Large intestine (tissue), 3 donors: Measurements from ENCODE around the gene BANP. TPM values are rescaled to one million over a fixed set of nuclear protein-coding genes. Genes with fewer than 3 reads are reported as not detected.
"Not testable (repeated sequence)": the region's sequence is repeated elsewhere in the genome, so short reads cannot be mapped to it uniquely, and the experiment has no call there.

ENCODE experiments used
- DNase-seq, 2 donors: peaks; one replicate each; pipeline versions ENCODE4 v3.0.0 to v3.0.0-alpha.2; 2013
- H3K27ac ChIP-seq: one replicate; pipeline ENCODE4 v1.5.1; 2013; ENCODE audit warnings: low read length
- H3K27me3 ChIP-seq: 2 replicates; pipeline ENCODE4 v1.6.1; 2013; ENCODE audit warnings: low read length; ENCODE audit not compliant: control insufficient read depth, insufficient read depth
- H3K36me3 ChIP-seq: 2 replicates; pipeline ENCODE4 v1.6.1; 2013; ENCODE audit warnings: low read length; ENCODE audit not compliant: control insufficient read depth, insufficient read depth
- H3K4me1 ChIP-seq: one replicate; pipeline ENCODE4 v1.6.1; 2013; ENCODE audit warnings: low read length; ENCODE audit not compliant: control insufficient read depth, insufficient read depth
- H3K4me3 ChIP-seq: one replicate; pipeline ENCODE4 v1.5.1; 2013; ENCODE audit warnings: low read length
- H3K9me3 ChIP-seq: one replicate; pipeline ENCODE4 v1.6.1; 2013; ENCODE audit warnings: mild to moderate bottlenecking, low read depth, low read length, moderate library complexity; ENCODE audit not compliant: control insufficient read depth
- WGBS: methylation state at CpG from one replicate; pipeline ENCODE4 v1.1.5; 2013; ENCODE audit warnings: low lambda C conversion rate; ENCODE audit not compliant: insufficient coverage; 5-methylcytosine and 5-hydroxymethylcytosine counted together
- polyA plus RNA-seq: library from polyadenylated mRNA; unstranded; fragments of 120-200 nt; gene quantifications from one replicate; pipeline ENCODE4 v1.2.1, GENCODE V29; 2013

The BANP gene
- polyA plus RNA-seq, 1 donor, result 16.2 TPM

- Histone ChIP-seq H3K4me1 (no peaks in the 10 kb centered on the region), H3K27me3 (no peaks in the 10 kb centered on the region), H3K4me3 (no peak overlapping the region), H3K36me3 (peaks cover 4% of the 10 kb centered on the region), H3K27ac (no peak overlapping the region), H3K9me3 (no peaks in the 10 kb centered on the region)
- DNase-seq, result no peak
- WGBS, result no CpG with 5 or more reads among the region's 8 CpGs
These were observed 46.0 kb downstream of the BANP start for GRCh38 chr16:87996962-87997880.

- 97% methylated on average over 5 of the region's 32 CpGs for WGBS
- H3K4me1 ChIP-seq, DNase-seq: not testable (repeated sequence)
These were observed 47.1 kb downstream of the BANP start for GRCh38 chr16:87998184-87998793.

GRCh38 chr16:87998992-87999391 is 47.8 kb downstream of the BANP start:
- not testable (repeated sequence) for H3K36me3 ChIP-seq, DNase-seq, H3K4me3 ChIP-seq, H3K9me3 ChIP-seq, H3K27me3 ChIP-seq, H3K27ac ChIP-seq, H3K4me1 ChIP-seq
- WGBS, result no CpG with 5 or more reads among the region's 29 CpGs

More at GRCh38 chr16:87998184-87998793, 47.1 kb downstream of the BANP start:
- H3K9me3 ChIP-seq, H3K27ac ChIP-seq, H3K36me3 ChIP-seq, H3K4me3 ChIP-seq, H3K27me3 ChIP-seq: not testable (repeated sequence)

GRCh38 chr16:88002211-88002610 is 51.0 kb downstream of the BANP start:
- Histone ChIP-seq H3K9me3 (no peaks in the 10 kb centered on the region), H3K36me3 (peaks cover 20% of the 10 kb centered on the region), H3K4me1 (no peaks in the 10 kb centered on the region), H3K27ac (no peak overlapping the region), H3K27me3 (no peaks in the 10 kb centered on the region), H3K4me3 (no peak overlapping the region)
- DNase-seq, result no peak
- no CpG with 5 or more reads among the region's 6 CpGs for WGBS

GRCh38 chr16:88002749-88003148 is 51.5 kb downstream of the BANP start:
- Histone ChIP-seq H3K9me3 (no peaks in the 10 kb centered on the region), H3K27ac (no peak overlapping the region), H3K27me3 (no peaks in the 10 kb centered on the region), H3K36me3 (peaks cover 23% of the 10 kb centered on the region), H3K4me3 (no peak overlapping the region), H3K4me1 (no peaks in the 10 kb centered on the region)
- DNase-seq, result no peak
- WGBS, result no CpG with 5 or more reads among the region's 4 CpGs

- Histone ChIP-seq H3K36me3 (peaks cover 27% of the 10 kb centered on the region), H3K27ac (no peak overlapping the region), H3K4me3 (no peak overlapping the region), H3K9me3 (no peaks in the 10 kb centered on the region), H3K27me3 (no peaks in the 10 kb centered on the region), H3K4me1 (no peaks in the 10 kb centered on the region)
- WGBS, result no CpG with 5 or more reads among the region's 6 CpGs
- no peak for DNase-seq
These were observed 52.1 kb downstream of the BANP start for GRCh38 chr16:88003316-88003715.

GRCh38 chr16:88003736-88004135 is 52.5 kb downstream of the BANP start:
- H3K36me3 ChIP-seq, result peaks cover 28% of the 10 kb centered on the region
- WGBS, result no CpG with 5 or more reads among the region's 9 CpGs
- H3K4me3 ChIP-seq, result no peak overlapping the region
- H3K27ac ChIP-seq, result no peak overlapping the region
- no peaks in the 10 kb centered on the region for H3K27me3 ChIP-seq
- no peaks in the 10 kb centered on the region for H3K4me1 ChIP-seq
- H3K9me3 ChIP-seq, result no peaks in the 10 kb centered on the region
- DNase-seq, result no peak

GRCh38 chr16:88004391-88004790 is 53.2 kb downstream of the BANP start:
- Histone ChIP-seq H3K36me3 (peaks cover 33% of the 10 kb centered on the region), H3K4me1 (no peaks in the 10 kb centered on the region), H3K9me3 (no peaks in the 10 kb centered on the region), H3K4me3 (no peak overlapping the region), H3K27ac (no peak overlapping the region), H3K27me3 (no peaks in the 10 kb centered on the region)
- no CpG with 5 or more reads among the region's 16 CpGs for WGBS
- DNase-seq, result no peak

GRCh38 chr16:88005181-88005581 is 53.9 kb downstream of the BANP start:
- Histone ChIP-seq H3K9me3 (no peaks in the 10 kb centered on the region), H3K4me1 (no peaks in the 10 kb centered on the region), H3K27me3 (no peaks in the 10 kb centered on the region), H3K36me3 (peaks cover 36% of the 10 kb centered on the region), H3K27ac (no peak overlapping the region), H3K4me3 (no peak overlapping the region)
- no peak for DNase-seq
- 87% methylated on average over 3 of the region's 9 CpGs for WGBS

GRCh38 chr16:88005968-88006367 is 54.7 kb downstream of the BANP start:
- WGBS, result no CpG with 5 or more reads among the region's 25 CpGs
- Histone ChIP-seq H3K9me3 (no peaks in the 10 kb centered on the region), H3K4me1 (no peaks in the 10 kb centered on the region), H3K36me3 (peaks cover 36% of the 10 kb centered on the region), H3K27me3 (no peaks in the 10 kb centered on the region), H3K4me3 (no peak overlapping the region), H3K27ac (no peak overlapping the region)
- DNase-seq, result no peak
